ENCODE measurements around the gene FNBP1.

The FNBP1 gene

GRCh38 chr9:130042885-130043653, at the start of gene FNBP1:
Gene FNBP1 (minus strand): TSS chr9:130043189. CDS start chr9:130042975, 214 bp downstream.
- peak; percentile 70 for DNase-seq

- no peak for DNase-seq
Measured at GRCh38 chr9:130090915-130091314, 47.9 kb upstream of the FNBP1 start.

GRCh38 chr9:130089141-130089540, 46.2 kb upstream of the FNBP1 start:
- DNase-seq, result no peak

- DNase-seq, result no peak
Measured at GRCh38 chr9:130088051-130088450, 45.1 kb upstream of the FNBP1 start.

- DNase-seq, result no peak
Measured at GRCh38 chr9:130084337-130084736, 41.3 kb upstream of the FNBP1 start.

GRCh38 chr9:130078547-130078946, 35.6 kb upstream of the FNBP1 start:
- no peak for DNase-seq

- DNase-seq, result no peak
Measured at GRCh38 chr9:130073373-130073772, 30.4 kb upstream of the FNBP1 start.

- DNase-seq, result no peak
Measured at GRCh38 chr9:130072515-130073235, 29.7 kb upstream of the FNBP1 start.

GRCh38 chr9:130069048-130069447, 26.1 kb upstream of the FNBP1 start:
- DNase-seq, result no peak

GRCh38 chr9:130064621-130065020, 21.6 kb upstream of the FNBP1 start:
- DNase-seq, result no peak

GRCh38 chr9:130062750-130063149, 19.8 kb upstream of the FNBP1 start:
- DNase-seq, result no peak

- no peak for DNase-seq
Measured at GRCh38 chr9:130060296-130060695, 17.3 kb upstream of the FNBP1 start.

- no peak for DNase-seq
Measured at GRCh38 chr9:130058887-130059286, 15.9 kb upstream of the FNBP1 start.

GRCh38 chr9:130058154-130058553, 15.2 kb upstream of the FNBP1 start:
- DNase-seq, result no peak

GRCh38 chr9:130054820-130055219, 11.8 kb upstream of the FNBP1 start:
- DNase-seq, result no peak

- DNase-seq, result no peak
Measured at GRCh38 chr9:130054325-130054786, 11.4 kb upstream of the FNBP1 start.

- DNase-seq, result peak; percentile 64
Measured at GRCh38 chr9:130053504-130054324, 10.7 kb upstream of the FNBP1 start, which contains the start of gene GPR107. Gene GPR107 (plus strand): TSS chr9:130053906. CDS start chr9:130053933, 27 bp downstream.

- no peak for DNase-seq
Measured at GRCh38 chr9:130053109-130053503, 10.1 kb upstream of the FNBP1 start.

- no peak for DNase-seq
Measured at GRCh38 chr9:130051855-130052254, 8.9 kb upstream of the FNBP1 start.

GRCh38 chr9:130050462-130050861, 7.5 kb upstream of the FNBP1 start:
- no peak for DNase-seq

- DNase-seq, result no peak
Measured at GRCh38 chr9:130049431-130050210, 6.6 kb upstream of the FNBP1 start.

- no peak for DNase-seq
Measured at GRCh38 chr9:130045725-130046450, 2.9 kb upstream of the FNBP1 start.

Data from activated CD4-positive, alpha-beta T cell treated with anti-CD3 and anti-CD28 coated beads for 1 hour (primary cell).